Measurements from ENCODE around the gene STAT3.
"Not testable (repeated sequence)": the region's sequence is repeated elsewhere in the genome, so short reads cannot be mapped to it uniquely, and the experiment has no call there.

Gene STAT3

DNA sequence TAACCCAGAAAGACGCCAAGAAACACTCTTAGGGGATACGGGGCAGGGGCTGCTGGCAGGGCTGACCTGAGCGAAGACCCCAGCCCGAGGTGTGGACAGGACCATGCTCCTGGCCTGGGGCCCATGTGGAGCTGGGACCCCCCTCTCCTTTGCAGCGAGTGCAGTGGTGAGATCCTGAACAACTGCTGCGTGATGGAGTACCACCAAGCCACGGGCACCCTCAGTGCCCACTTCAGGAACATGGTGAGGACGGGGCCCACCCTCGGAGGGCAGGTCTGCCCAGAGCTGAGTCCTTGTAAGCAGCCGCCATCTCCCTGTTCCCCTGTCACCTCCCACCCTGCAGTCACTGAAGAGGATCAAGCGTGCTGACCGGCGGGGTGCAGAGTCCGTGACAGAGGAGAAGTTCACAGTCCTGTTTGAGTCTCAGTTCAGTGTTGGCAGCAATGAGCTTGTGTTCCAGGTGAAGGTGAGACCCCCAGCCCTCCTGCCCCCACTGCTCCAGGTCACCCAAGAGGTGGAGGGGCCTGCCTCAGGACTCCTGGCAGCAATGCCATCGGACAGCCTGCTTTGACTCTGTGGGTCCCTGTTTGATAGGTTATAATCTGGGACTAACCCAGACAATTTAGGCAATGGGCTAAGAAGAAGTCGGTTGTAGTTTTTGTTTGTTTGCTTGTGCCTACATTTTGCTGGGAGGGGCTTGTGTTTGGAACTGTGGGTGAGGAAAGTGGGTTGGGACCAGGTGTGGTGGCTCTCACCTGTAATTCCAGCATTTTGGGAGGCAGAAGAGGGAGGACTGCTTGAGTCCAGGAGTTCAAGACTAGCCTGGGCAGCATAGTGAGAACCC is 83.8 kb downstream of the STAT3 start:
- H3K4me3 ChIP-seq (ENCODE audit: control insufficient read depth, low read depth, low read length): no peak overlapping the region
- TF ChIP-seq, protein P1, sequence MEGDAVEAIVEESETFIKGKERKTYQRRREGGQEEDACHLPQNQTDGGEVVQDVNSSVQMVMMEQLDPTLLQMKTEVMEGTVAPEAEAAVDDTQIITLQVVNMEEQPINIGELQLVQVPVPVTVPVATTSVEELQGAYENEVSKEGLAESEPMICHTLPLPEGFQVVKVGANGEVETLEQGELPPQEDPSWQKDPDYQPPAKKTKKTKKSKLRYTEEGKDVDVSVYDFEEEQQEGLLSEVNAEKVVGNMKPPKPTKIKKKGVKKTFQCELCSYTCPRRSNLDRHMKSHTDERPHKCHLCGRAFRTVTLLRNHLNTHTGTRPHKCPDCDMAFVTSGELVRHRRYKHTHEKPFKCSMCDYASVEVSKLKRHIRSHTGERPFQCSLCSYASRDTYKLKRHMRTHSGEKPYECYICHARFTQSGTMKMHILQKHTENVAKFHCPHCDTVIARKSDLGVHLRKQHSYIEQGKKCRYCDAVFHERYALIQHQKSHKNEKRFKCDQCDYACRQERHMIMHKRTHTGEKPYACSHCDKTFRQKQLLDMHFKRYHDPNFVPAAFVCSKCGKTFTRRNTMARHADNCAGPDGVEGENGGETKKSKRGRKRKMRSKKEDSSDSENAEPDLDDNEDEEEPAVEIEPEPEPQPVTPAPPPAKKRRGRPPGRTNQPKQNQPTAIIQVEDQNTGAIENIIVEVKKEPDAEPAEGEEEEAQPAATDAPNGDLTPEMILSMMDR (conservative IDR thresholded peaks at IDR 0.05; ENCODE audit: control insufficient read depth, insufficient read depth, low read depth, low read length): no peak
- no peak for DNase-seq (ENCODE audit: low read depth)

DNA sequence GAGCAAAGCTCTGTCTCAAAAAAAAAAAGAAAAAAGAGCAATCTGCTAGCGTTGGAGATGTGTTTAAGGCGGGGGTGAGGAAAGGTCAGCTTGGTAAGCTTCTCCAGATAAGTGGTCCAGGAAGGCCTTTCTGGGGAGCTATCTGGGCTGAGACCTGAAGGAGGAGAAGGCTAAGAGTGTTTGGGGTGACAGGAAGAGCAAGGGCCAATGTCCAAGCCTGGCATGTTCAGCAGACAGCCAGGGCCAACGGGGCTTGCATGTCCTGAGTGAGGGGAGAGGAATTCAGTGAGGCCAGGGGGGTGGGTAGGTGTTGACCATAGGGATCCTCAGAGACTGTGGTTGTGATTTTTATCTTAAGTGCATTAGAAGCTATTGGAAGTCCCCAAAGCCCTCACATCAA is 84.5 kb downstream of the STAT3 start:
- TF ChIP-seq, protein P1 (conservative IDR thresholded peaks at IDR 0.05; ENCODE audit: control insufficient read depth, insufficient read depth, low read depth, low read length): no peak
- no peak for DNase-seq (ENCODE audit: low read depth)
- H3K4me3 ChIP-seq (ENCODE audit: control insufficient read depth, low read depth, low read length): no peak overlapping the region

DNA sequence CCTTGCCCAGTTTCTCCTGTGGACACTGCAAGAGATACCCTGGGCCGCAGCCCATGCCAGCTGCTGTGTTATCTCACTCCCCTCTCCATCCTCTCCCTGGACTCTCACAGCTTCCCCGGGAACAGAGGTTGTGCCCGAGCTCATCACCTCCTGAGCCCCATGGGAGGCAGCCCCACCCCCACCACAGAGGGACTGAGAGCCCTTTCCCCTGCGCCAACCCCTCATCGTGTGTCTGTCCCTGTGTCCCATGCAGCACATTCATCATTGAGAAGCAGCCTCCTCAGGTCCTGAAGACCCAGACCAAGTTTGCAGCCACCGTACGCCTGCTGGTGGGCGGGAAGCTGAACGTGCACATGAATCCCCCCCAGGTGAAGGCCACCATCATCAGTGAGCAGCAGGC is 87.2 kb downstream of the STAT3 start:
- DNase-seq (ENCODE audit: low read depth): no peak
- TF ChIP-seq, protein P1 (conservative IDR thresholded peaks at IDR 0.05; ENCODE audit: control insufficient read depth, insufficient read depth, low read depth, low read length): no peak
- no peak overlapping the region for H3K4me3 ChIP-seq (ENCODE audit: control insufficient read depth, low read depth, low read length)

DNA sequence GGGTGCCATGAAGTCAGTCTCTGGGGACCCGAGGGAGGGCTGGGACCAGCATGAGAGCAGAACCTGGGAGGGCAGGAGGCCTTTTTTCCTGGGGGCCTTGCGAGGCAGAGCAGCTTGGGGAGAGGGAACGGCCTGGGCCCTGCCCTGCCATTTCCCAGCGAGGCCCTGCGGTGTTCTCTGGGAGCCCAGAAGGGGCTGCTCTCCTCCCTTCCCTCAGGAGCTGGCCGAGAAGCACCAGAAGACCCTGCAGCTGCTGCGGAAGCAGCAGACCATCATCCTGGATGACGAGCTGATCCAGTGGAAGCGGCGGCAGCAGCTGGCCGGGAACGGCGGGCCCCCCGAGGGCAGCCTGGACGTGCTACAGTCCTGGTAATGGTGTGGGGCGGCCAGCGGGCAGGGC is 88.3 kb downstream of the STAT3 start:
- DNase-seq (ENCODE audit: low read depth); H3K4me3 ChIP-seq (ENCODE audit: control insufficient read depth, low read depth, low read length): not testable (repeated sequence)

DNA sequence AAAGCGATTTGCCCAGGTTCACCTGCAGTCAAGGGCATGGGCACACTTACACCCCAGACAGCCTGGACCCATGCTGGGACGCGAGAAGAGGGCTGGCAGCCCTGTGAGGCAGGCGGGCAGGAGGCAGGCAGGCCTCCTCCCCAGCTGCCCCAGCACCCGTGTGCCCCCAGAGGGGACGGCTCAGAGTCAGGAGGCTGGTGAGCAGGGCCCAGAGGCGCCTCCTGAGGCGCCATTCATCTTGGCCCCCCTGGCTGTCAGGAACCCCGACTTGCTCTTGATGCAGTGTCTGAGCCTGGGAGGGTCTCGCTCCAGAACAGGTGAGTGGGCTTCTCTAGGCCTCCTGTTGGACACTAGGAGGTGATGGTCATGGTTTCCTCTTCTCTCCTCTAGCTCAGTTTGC is 88.9 kb downstream of the STAT3 start:
- DNase-seq (ENCODE audit: low read depth); H3K4me3 ChIP-seq (ENCODE audit: control insufficient read depth, low read depth, low read length): not testable (repeated sequence)

DNA sequence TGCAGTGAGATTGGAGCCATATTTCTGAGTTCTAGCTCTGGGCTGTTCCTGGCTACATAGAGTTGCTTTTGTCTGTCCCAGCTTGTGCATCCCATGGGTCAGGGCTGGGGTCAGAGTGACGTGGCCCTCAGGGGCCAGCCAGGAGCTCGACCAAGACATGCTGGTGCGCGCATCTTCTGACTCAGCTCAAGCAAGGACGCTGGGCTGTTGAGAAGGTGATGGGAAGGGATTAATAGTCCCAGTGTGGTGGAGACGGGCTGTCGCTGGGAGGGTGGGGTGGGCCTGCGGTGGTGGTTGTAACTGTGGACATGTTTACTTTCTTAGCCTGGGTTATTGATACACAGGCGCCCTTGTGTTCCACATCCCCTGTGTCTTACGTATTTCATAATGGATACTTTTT is 90.5 kb downstream of the STAT3 start:
- H3K4me3 ChIP-seq (ENCODE audit: control insufficient read depth, low read depth, low read length); DNase-seq (ENCODE audit: low read depth): not testable (repeated sequence)

DNA sequence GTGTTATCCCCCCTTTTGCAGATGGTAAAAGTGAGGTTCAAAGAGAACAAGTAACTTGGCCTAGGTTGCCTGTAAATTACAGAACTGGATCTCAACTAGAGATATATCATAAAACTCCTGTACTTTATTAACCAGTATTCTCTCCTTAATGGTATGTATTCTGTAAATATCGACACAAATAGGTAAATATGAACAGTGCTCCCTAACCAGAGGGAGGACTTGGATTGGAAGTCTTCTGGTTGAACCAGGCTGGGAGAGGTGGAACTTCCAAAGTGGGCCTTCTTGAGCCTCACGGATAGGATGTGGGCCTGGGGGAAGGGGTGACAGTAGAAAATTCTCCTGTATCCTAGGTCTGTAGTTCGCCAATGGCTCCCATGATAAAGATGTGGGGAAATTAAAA is 92.2 kb downstream of the STAT3 start:
- DNase-seq (ENCODE audit: low read depth): no peak
- TF ChIP-seq, protein P1 (conservative IDR thresholded peaks at IDR 0.05; ENCODE audit: control insufficient read depth, insufficient read depth, low read depth, low read length): no peak
- no peak overlapping the region for H3K4me3 ChIP-seq (ENCODE audit: control insufficient read depth, low read depth, low read length)

DNA sequence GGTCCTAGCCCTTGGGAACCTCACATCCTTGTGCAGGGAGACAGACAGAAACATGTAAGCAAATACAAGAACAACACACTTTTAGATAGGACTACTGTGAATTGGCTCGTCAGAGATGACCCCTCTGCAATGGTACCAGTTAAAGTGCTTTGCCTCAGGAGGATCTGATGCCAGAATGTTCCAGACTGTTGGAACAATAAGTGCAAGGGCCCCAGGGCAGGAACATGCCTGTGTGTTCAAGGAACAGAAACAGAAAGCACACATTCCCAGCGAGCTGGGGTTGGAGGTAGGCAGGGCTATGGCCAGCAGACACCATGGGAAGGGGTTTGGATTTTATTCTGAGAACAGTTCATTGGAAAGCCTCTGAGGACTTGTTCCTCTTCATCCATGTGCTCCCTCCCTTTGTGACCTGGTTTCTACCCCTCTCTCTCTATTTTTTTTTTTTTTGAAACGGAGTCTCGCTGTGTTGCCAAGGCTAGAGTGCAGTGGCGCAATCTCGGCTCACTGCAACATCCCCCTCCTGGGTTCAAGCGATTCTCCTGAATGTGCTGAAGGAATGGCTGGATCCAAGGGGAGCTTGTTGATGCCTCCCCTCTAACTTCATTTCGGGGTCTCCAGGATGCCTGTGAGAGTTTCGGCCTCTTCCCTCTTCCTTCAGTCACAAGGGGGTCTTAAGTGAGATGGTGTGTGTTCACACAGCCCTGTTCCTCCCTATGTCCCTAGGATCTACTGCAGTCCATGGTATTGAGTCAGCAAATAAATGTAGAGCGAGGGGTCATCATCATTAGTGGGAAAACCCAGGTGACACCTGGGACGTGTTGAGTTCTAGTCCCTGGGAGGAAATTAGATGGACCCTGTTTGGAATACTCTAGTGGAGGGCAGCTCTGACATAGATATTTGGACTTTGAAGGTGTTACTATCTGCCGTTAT is 93.5 kb downstream of the STAT3 start:
- DNase-seq (ENCODE audit: low read depth): no peak
- H3K4me3 ChIP-seq (ENCODE audit: control insufficient read depth, low read depth, low read length): no peak overlapping the region
- TF ChIP-seq, protein P1 (conservative IDR thresholded peaks at IDR 0.05; ENCODE audit: control insufficient read depth, insufficient read depth, low read depth, low read length): no peak

All from fibroblast of mammary gland (primary cell).